ENCODE results near the gene TSR2.

- TF ChIP-seq CTCF (IDR thresholded peaks at IDR 0.05 in 4 of 5, conservative IDR thresholded peaks at IDR 0.05 in 1 of 5) (no peak), POLR2A (IDR thresholded peaks at IDR 0.05) (no peak)
Measured at GRCh38 chrX:54479136-54480111, 39.2 kb downstream of the TSR2 start.
